ENCODE measurements around the gene KITLG.

KITLG gene

GRCh38 chr12:88597365-88597764 is 17.1 kb upstream of the KITLG start:
- no peak overlapping the region for H3K27ac ChIP-seq (ENCODE audit: low read length)
- H3K9me3 ChIP-seq (ENCODE audit: control insufficient read depth, low read depth, low read length), result no peaks in the 10 kb centered on the region
- H3K4me1 ChIP-seq (ENCODE audit: control insufficient read depth, low read depth, low read length), result no peaks in the 10 kb centered on the region
- H3K4me3 ChIP-seq (ENCODE audit: low read length), result no peak overlapping the region
- no peaks in the 10 kb centered on the region for H3K36me3 ChIP-seq (ENCODE audit: control insufficient read depth, low read depth, low read length)
- H3K9ac ChIP-seq (ENCODE audit: low read length), result no peak overlapping the region
- no peaks in the 10 kb centered on the region for H3K27me3 ChIP-seq (ENCODE audit: control insufficient read depth, insufficient read depth, low read length)

GRCh38 chr12:88595697-88596096 is 15.4 kb upstream of the KITLG start:
- no peaks in the 10 kb centered on the region for H3K27me3 ChIP-seq (ENCODE audit: control insufficient read depth, insufficient read depth, low read length)
- H3K27ac ChIP-seq (ENCODE audit: low read length), result no peak overlapping the region
- no peak overlapping the region for H3K4me3 ChIP-seq (ENCODE audit: low read length)
- H3K9ac ChIP-seq (ENCODE audit: low read length), result no peak overlapping the region
- H3K4me1 ChIP-seq (ENCODE audit: control insufficient read depth, low read depth, low read length), result no peaks in the 10 kb centered on the region
- no peaks in the 10 kb centered on the region for H3K36me3 ChIP-seq (ENCODE audit: control insufficient read depth, low read depth, low read length)
- no peaks in the 10 kb centered on the region for H3K9me3 ChIP-seq (ENCODE audit: control insufficient read depth, low read depth, low read length)

GRCh38 chr12:88594780-88595179 is 14.5 kb upstream of the KITLG start:
- Histone ChIP-seq H3K9me3 (ENCODE audit: control insufficient read depth, low read depth, low read length) (no peaks in the 10 kb centered on the region), H3K4me3 (ENCODE audit: low read length) (no peak overlapping the region), H3K4me1 (ENCODE audit: control insufficient read depth, low read depth, low read length) (no peaks in the 10 kb centered on the region), H3K9ac (ENCODE audit: low read length) (no peak overlapping the region), H3K27ac (ENCODE audit: low read length) (no peak overlapping the region), H3K27me3 (ENCODE audit: control insufficient read depth, insufficient read depth, low read length) (no peaks in the 10 kb centered on the region), H3K36me3 (ENCODE audit: control insufficient read depth, low read depth, low read length) (no peaks in the 10 kb centered on the region)

GRCh38 chr12:88591343-88591742 is 11.1 kb upstream of the KITLG start:
- no peak overlapping the region for H3K4me3 ChIP-seq (ENCODE audit: low read length)
- no peaks in the 10 kb centered on the region for H3K27me3 ChIP-seq (ENCODE audit: control insufficient read depth, insufficient read depth, low read length)
- no peak overlapping the region for H3K9ac ChIP-seq (ENCODE audit: low read length)
- H3K4me1 ChIP-seq (ENCODE audit: control insufficient read depth, low read depth, low read length), result no peaks in the 10 kb centered on the region
- no peaks in the 10 kb centered on the region for H3K36me3 ChIP-seq (ENCODE audit: control insufficient read depth, low read depth, low read length)
- H3K9me3 ChIP-seq (ENCODE audit: control insufficient read depth, low read depth, low read length), result peaks cover 9% of the 10 kb centered on the region
- no peak overlapping the region for H3K27ac ChIP-seq (ENCODE audit: low read length)

- Histone ChIP-seq H3K27me3 (ENCODE audit: control insufficient read depth, insufficient read depth, low read length) (no peaks in the 10 kb centered on the region), H3K36me3 (ENCODE audit: control insufficient read depth, low read depth, low read length) (no peaks in the 10 kb centered on the region), H3K4me3 (ENCODE audit: low read length) (no peak overlapping the region), H3K9ac (ENCODE audit: low read length) (no peak overlapping the region), H3K9me3 (ENCODE audit: control insufficient read depth, low read depth, low read length) (peaks cover 9% of the 10 kb centered on the region), H3K4me1 (ENCODE audit: control insufficient read depth, low read depth, low read length) (no peaks in the 10 kb centered on the region), H3K27ac (ENCODE audit: low read length) (no peak overlapping the region)
Measured at GRCh38 chr12:88590851-88591250, 10.6 kb upstream of the KITLG start.

GRCh38 chr12:88585077-88585476 is 4.8 kb upstream of the KITLG start:
- Histone ChIP-seq H3K36me3 (ENCODE audit: control insufficient read depth, low read depth, low read length) (no peaks in the 10 kb centered on the region), H3K27ac (ENCODE audit: low read length) (no peak overlapping the region), H3K4me3 (ENCODE audit: low read length) (no peak overlapping the region), H3K4me1 (ENCODE audit: control insufficient read depth, low read depth, low read length) (peaks cover 8% of the 10 kb centered on the region), H3K9me3 (ENCODE audit: control insufficient read depth, low read depth, low read length) (peaks cover 9% of the 10 kb centered on the region), H3K27me3 (ENCODE audit: control insufficient read depth, insufficient read depth, low read length) (peaks cover 11% of the 10 kb centered on the region), H3K9ac (ENCODE audit: low read length) (no peak overlapping the region)

GRCh38 chr12:88579601-88580050 is 645 bp downstream of the KITLG start:
- Histone ChIP-seq H3K4me3 (ENCODE audit: low read length) (peak overlapping the region; percentile 89), H3K4me1 (ENCODE audit: control insufficient read depth, low read depth, low read length) (peaks cover 33% of the 10 kb centered on the region), H3K9me3 (ENCODE audit: control insufficient read depth, low read depth, low read length) (no peaks in the 10 kb centered on the region), H3K27me3 (ENCODE audit: control insufficient read depth, insufficient read depth, low read length) (peaks cover 36% of the 10 kb centered on the region), H3K9ac (ENCODE audit: low read length) (peak overlapping the region; percentile 44), H3K36me3 (ENCODE audit: control insufficient read depth, low read depth, low read length) (no peaks in the 10 kb centered on the region), H3K27ac (ENCODE audit: low read length) (no peak overlapping the region)

GRCh38 chr12:88579161-88579517 is 1.1 kb downstream of the KITLG start:
- Histone ChIP-seq H3K4me3 (ENCODE audit: low read length) (peak overlapping the region; percentile 89), H3K4me1 (ENCODE audit: control insufficient read depth, low read depth, low read length) (peaks cover 33% of the 10 kb centered on the region)

GRCh38 chr12:88578276-88579160 is 1.8 kb downstream of the KITLG start:
- Histone ChIP-seq H3K9ac (ENCODE audit: low read length) (peak overlapping the region; percentile 45), H3K4me1 (ENCODE audit: control insufficient read depth, low read depth, low read length) (peaks cover 37% of the 10 kb centered on the region), H3K4me3 (ENCODE audit: low read length) (peak overlapping the region; percentile 89)

More at GRCh38 chr12:88579161-88579517, 1.1 kb downstream of the KITLG start:
- H3K27ac ChIP-seq (ENCODE audit: low read length), result no peak overlapping the region
- H3K9ac ChIP-seq (ENCODE audit: low read length), result peak overlapping the region; percentile 45
- peaks cover 36% of the 10 kb centered on the region for H3K27me3 ChIP-seq (ENCODE audit: control insufficient read depth, insufficient read depth, low read length)
- no peaks in the 10 kb centered on the region for H3K9me3 ChIP-seq (ENCODE audit: control insufficient read depth, low read depth, low read length)
- no peaks in the 10 kb centered on the region for H3K36me3 ChIP-seq (ENCODE audit: control insufficient read depth, low read depth, low read length)

GRCh38 chr12:88577537-88577936 is 2.7 kb downstream of the KITLG start:
- H3K4me1 ChIP-seq (ENCODE audit: control insufficient read depth, low read depth, low read length), result peaks cover 41% of the 10 kb centered on the region
- H3K9ac ChIP-seq (ENCODE audit: low read length), result no peak overlapping the region
- H3K4me3 ChIP-seq (ENCODE audit: low read length), result no peak overlapping the region
- H3K27me3 ChIP-seq (ENCODE audit: control insufficient read depth, insufficient read depth, low read length), result peaks cover 36% of the 10 kb centered on the region
- H3K27ac ChIP-seq (ENCODE audit: low read length), result no peak overlapping the region
- no peaks in the 10 kb centered on the region for H3K36me3 ChIP-seq (ENCODE audit: control insufficient read depth, low read depth, low read length)
- H3K9me3 ChIP-seq (ENCODE audit: control insufficient read depth, low read depth, low read length), result no peaks in the 10 kb centered on the region

More at GRCh38 chr12:88578276-88579160, 1.8 kb downstream of the KITLG start:
- Histone ChIP-seq H3K27me3 (ENCODE audit: control insufficient read depth, insufficient read depth, low read length) (peaks cover 36% of the 10 kb centered on the region), H3K9me3 (ENCODE audit: control insufficient read depth, low read depth, low read length) (no peaks in the 10 kb centered on the region), H3K27ac (ENCODE audit: low read length) (no peak overlapping the region), H3K36me3 (ENCODE audit: control insufficient read depth, low read depth, low read length) (no peaks in the 10 kb centered on the region)

GRCh38 chr12:88576866-88577265 is 3.4 kb downstream of the KITLG start:
- Histone ChIP-seq H3K27me3 (ENCODE audit: control insufficient read depth, insufficient read depth, low read length) (peaks cover 36% of the 10 kb centered on the region), H3K27ac (ENCODE audit: low read length) (no peak overlapping the region), H3K4me1 (ENCODE audit: control insufficient read depth, low read depth, low read length) (peaks cover 41% of the 10 kb centered on the region), H3K4me3 (ENCODE audit: low read length) (no peak overlapping the region), H3K9me3 (ENCODE audit: control insufficient read depth, low read depth, low read length) (no peaks in the 10 kb centered on the region), H3K9ac (ENCODE audit: low read length) (no peak overlapping the region), H3K36me3 (ENCODE audit: control insufficient read depth, low read depth, low read length) (no peaks in the 10 kb centered on the region)

Data from iPS-18a (cell line).